ENCODE measurements around the gene VEPH1.
A peak's percentile ranks its signal among the peaks of the same experiment; 100 is the strongest.

The VEPH1 gene

GRCh38 chr3:157268026-157268425 lies 235.2 kb downstream of the VEPH1 start:
- DNase-seq = no peak

GRCh38 chr3:157265931-157266330 lies 237.3 kb downstream of the VEPH1 start:
- DNase-seq = no peak

- no peak for DNase-seq
Measured at GRCh38 chr3:157263027-157263426, 240.2 kb downstream of the VEPH1 start.

GRCh38 chr3:157261000-157261399 lies 242.2 kb downstream of the VEPH1 start:
- DNase-seq = no peak

GRCh38 chr3:157259825-157260224 lies 243.4 kb downstream of the VEPH1 start:
- no peak for DNase-seq

- no peak for DNase-seq
Measured at GRCh38 chr3:157257101-157257500, 246.1 kb downstream of the VEPH1 start.

- no peak for DNase-seq
Measured at GRCh38 chr3:157255797-157256196, 247.4 kb downstream of the VEPH1 start.

GRCh38 chr3:157251685-157252084 lies 251.5 kb downstream of the VEPH1 start:
- no peak for DNase-seq

- DNase-seq = peak in 1 of 56 donors; percentile 0
Measured at GRCh38 chr3:157249606-157250005, 253.6 kb downstream of the VEPH1 start.

GRCh38 chr3:157248590-157249422 lies 254.4 kb downstream of the VEPH1 start:
- DNase-seq = peak in 35 of 56 donors; percentile 0 to 64 (median 21)

- DNase-seq = no peak
Measured at GRCh38 chr3:157247391-157247790, 255.8 kb downstream of the VEPH1 start.

GRCh38 chr3:157242836-157243235 lies 260.4 kb downstream of the VEPH1 start:
- DNase-seq = no peak

GRCh38 chr3:157241599-157241998 lies 261.6 kb downstream of the VEPH1 start:
- no peak for DNase-seq

- DNase-seq = no peak
Measured at GRCh38 chr3:157240408-157240807, 262.8 kb downstream of the VEPH1 start.

GRCh38 chr3:157239082-157239704 lies 264.0 kb downstream of the VEPH1 start:
- DNase-seq = peak in 48 of 56 donors; percentile 4 to 80 (median 40)

GRCh38 chr3:157238457-157238856 lies 264.8 kb downstream of the VEPH1 start:
- no peak for DNase-seq

GRCh38 chr3:157237886-157238285 lies 265.3 kb downstream of the VEPH1 start:
- DNase-seq = no peak

- DNase-seq = no peak
Measured at GRCh38 chr3:157235291-157235690, 267.9 kb downstream of the VEPH1 start.

- DNase-seq = no peak
Measured at GRCh38 chr3:157233923-157234322, 269.3 kb downstream of the VEPH1 start.

GRCh38 chr3:157232141-157232540 lies 271.1 kb downstream of the VEPH1 start:
- no peak for DNase-seq

- DNase-seq = no peak
Measured at GRCh38 chr3:157231071-157231470, 272.1 kb downstream of the VEPH1 start.

GRCh38 chr3:157226173-157226847 lies 276.9 kb downstream of the VEPH1 start:
- DNase-seq = no peak
